ENCODE data around the gene C6orf118. TPM values are rescaled to one million over a fixed set of nuclear protein-coding genes. Genes with fewer than 3 reads are reported as not detected.

C6orf118 gene
- total RNA-seq: not detected in 3 replicates
- long read RNA-seq: 0 reads

GRCh38 chr6:165308926-165309731 lies at the start of gene C6orf118:
Gene C6orf118, minus strand, starts transcription at chr6:165309605. Its CDS starts 19 bp downstream, at chr6:165309586.
- TF ChIP-seq CTCF (IDR thresholded peaks at IDR 0.05): no peak
- peaks cover 8% of the 10 kb centered on the region for H3K4me1 Mint-ChIP-seq (ENCODE audit: low read depth)
- peak within 1 kb of the TSS; percentile 88 for H3K27ac Mint-ChIP-seq (ENCODE audit: unreplicated experiment)
- no peaks in the 10 kb centered on the region for H3K9me3 Mint-ChIP-seq (ENCODE audit: low read depth)
- peak; percentile 84 for DNase-seq (ENCODE audit: low spot score)
- peaks cover 3% of the 10 kb centered on the region for H3K27me3 Mint-ChIP-seq (ENCODE audit: low read depth)
- peak within 1 kb of the TSS; percentile 95 for H3K4me3 Mint-ChIP-seq (ENCODE audit: unreplicated experiment)
- no peaks in the 10 kb centered on the region for H3K36me3 Mint-ChIP-seq (ENCODE audit: low read depth)

GRCh38 chr6:165345700-165346099 lies 36.3 kb upstream of the C6orf118 start:
- no peaks in the 10 kb centered on the region for H3K27me3 Mint-ChIP-seq (ENCODE audit: low read depth)
- no peak for DNase-seq (ENCODE audit: low spot score)
- no peak for TF ChIP-seq CTCF (IDR thresholded peaks at IDR 0.05)
- peaks cover 5% of the 10 kb centered on the region for H3K9me3 Mint-ChIP-seq (ENCODE audit: low read depth)
- no peak overlapping the region for H3K4me3 Mint-ChIP-seq (ENCODE audit: unreplicated experiment)
- no peak overlapping the region for H3K27ac Mint-ChIP-seq (ENCODE audit: unreplicated experiment)
- H3K4me1 Mint-ChIP-seq (ENCODE audit: low read depth): no peaks in the 10 kb centered on the region
- H3K36me3 Mint-ChIP-seq (ENCODE audit: low read depth): peaks cover 12% of the 10 kb centered on the region

GRCh38 chr6:165340532-165340931 lies 31.1 kb upstream of the C6orf118 start:
- no peak overlapping the region for H3K27ac Mint-ChIP-seq (ENCODE audit: unreplicated experiment)
- peaks cover 8% of the 10 kb centered on the region for H3K36me3 Mint-ChIP-seq (ENCODE audit: low read depth)
- no peaks in the 10 kb centered on the region for H3K9me3 Mint-ChIP-seq (ENCODE audit: low read depth)
- DNase-seq (ENCODE audit: low spot score): no peak
- H3K4me1 Mint-ChIP-seq (ENCODE audit: low read depth): no peaks in the 10 kb centered on the region
- H3K27me3 Mint-ChIP-seq (ENCODE audit: low read depth): no peaks in the 10 kb centered on the region
- no peak overlapping the region for H3K4me3 Mint-ChIP-seq (ENCODE audit: unreplicated experiment)
- TF ChIP-seq CTCF (IDR thresholded peaks at IDR 0.05): no peak

GRCh38 chr6:165325609-165326008 lies 16.2 kb upstream of the C6orf118 start:
- Mint-ChIP-seq H3K36me3 (ENCODE audit: low read depth) (peaks cover 6% of the 10 kb centered on the region), H3K27me3 (ENCODE audit: low read depth) (no peaks in the 10 kb centered on the region), H3K4me3 (ENCODE audit: unreplicated experiment) (no peak overlapping the region), H3K9me3 (ENCODE audit: low read depth) (peaks cover 26% of the 10 kb centered on the region), H3K4me1 (ENCODE audit: low read depth) (no peaks in the 10 kb centered on the region), H3K27ac (ENCODE audit: unreplicated experiment) (no peak overlapping the region)
- no peak for DNase-seq (ENCODE audit: low spot score)
- no peak for TF ChIP-seq CTCF (IDR thresholded peaks at IDR 0.05)

- H3K4me1 Mint-ChIP-seq (ENCODE audit: low read depth): no peaks in the 10 kb centered on the region
- TF ChIP-seq CTCF (IDR thresholded peaks at IDR 0.05): no peak
- no peak for DNase-seq (ENCODE audit: low spot score)
- H3K9me3 Mint-ChIP-seq (ENCODE audit: low read depth): peaks cover 42% of the 10 kb centered on the region
- H3K27me3 Mint-ChIP-seq (ENCODE audit: low read depth): no peaks in the 10 kb centered on the region
- peaks cover 6% of the 10 kb centered on the region for H3K36me3 Mint-ChIP-seq (ENCODE audit: low read depth)
- no peak overlapping the region for H3K27ac Mint-ChIP-seq (ENCODE audit: unreplicated experiment)
- H3K4me3 Mint-ChIP-seq (ENCODE audit: unreplicated experiment): no peak overlapping the region
These were observed 12.2 kb upstream of the C6orf118 start for GRCh38 chr6:165321555-165322145.

Measured in chondrocyte (in vitro differentiated cells).